Kasumi-1 (cell line): ENCODE results near the gene FOXO3.

Source experiments
- DNase-seq, 2 experiments: peaks; one replicate each; lab custom pipeline; 2025; lab: John Stamatoyannopoulos, UW

Gene FOXO3

DNA sequence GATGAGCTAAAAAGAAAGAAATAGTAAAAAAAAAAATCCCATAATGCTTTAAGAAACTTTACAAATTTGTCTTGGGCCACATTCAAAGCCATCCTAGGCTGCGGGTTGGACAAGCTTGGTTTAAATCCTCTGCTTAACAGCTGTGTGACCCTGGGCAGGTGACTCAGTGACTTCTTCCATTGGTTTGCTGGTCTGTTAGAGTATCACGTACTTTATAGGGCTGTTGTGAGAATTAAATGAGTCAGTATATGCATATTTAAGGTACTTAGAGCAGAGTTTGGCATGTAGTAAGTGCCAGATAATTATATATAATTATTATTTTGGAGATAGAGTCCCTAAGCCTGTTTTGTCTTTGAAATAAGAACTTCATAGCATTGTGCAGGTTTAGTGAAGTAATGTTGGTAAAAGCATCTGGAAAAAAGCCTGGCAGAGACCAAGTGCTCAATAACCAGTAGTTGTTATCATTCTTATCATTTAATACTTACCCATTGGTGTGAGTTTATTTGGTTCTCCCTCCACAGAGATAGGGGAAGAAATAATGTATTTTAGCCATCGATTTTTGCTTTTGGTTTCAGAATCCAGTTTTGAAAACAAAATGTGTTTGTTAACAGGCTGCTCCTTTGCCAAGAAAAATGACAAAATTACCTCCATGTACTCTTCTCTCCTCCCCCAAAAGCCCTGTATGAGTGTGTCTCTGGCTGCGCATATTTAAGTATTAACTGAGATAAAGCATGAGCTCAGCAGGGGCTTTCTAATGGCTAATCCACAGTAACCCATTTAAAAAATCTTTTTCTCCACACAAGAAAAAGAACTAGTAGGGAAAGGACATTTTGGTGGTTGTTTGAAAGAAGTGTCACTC, 67.2 kb downstream of the FOXO3 start:
- no peak for DNase-seq

- peak; percentile 30 to 44 for DNase-seq
These were observed 69.5 kb downstream of the FOXO3 start for GRCh38 chr6:108630050-108630714.

- DNase-seq = no peak
These were observed 71.7 kb downstream of the FOXO3 start for GRCh38 chr6:108632441-108632840.

- no peak for DNase-seq
These were observed 72.7 kb downstream of the FOXO3 start for GRCh38 chr6:108633436-108633835.

- DNase-seq = peak; percentile 49 to 62
These were observed 74.9 kb downstream of the FOXO3 start for GRCh38 chr6:108635505-108636226.

GRCh38 chr6:108637963-108638362, 77.2 kb downstream of the FOXO3 start:
- no peak for DNase-seq

DNA sequence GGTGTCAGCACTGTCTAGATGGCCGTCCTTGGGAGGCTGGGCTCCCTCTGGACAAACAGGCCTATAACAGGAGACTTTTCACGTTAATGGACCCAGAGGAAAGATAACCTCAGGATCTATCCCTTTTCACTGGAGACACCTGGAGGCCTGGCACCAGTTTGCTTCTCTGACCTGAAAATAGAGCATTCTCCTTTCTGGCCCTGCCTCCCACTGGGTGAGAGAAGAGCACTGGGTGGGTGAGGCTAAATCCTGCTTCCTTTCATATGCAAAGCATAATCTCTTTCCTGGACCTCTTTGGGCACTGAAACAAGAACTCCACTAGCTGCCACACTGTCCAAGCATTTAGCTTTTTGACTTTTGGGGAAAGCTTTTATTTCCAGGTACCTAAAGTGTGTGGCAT, 78.3 kb downstream of the FOXO3 start:
- DNase-seq = no peak

DNA sequence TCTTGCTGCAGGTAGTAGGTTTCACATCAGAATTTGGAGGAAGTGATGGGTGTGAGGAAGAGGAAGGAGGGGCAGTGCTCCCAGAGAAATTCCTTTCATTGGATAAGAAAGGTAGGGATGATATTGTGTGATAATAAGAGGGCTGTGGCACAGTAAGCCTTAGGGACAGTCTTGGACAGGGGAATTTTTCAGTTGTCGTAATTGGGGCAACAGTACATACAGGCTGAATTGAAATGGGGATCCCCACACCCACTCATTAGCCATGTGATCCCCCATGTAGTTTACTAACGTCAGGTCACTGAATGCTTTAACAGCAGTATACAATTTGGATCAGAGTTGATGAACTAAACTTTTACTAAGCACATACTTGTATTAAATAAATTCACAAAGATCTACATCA, 79.4 kb downstream of the FOXO3 start:
- DNase-seq = no peak

- DNase-seq = no peak
These were observed 82.5 kb downstream of the FOXO3 start for GRCh38 chr6:108643184-108643583.

GRCh38 chr6:108644252-108644651, 83.5 kb downstream of the FOXO3 start:
- no peak for DNase-seq

DNA sequence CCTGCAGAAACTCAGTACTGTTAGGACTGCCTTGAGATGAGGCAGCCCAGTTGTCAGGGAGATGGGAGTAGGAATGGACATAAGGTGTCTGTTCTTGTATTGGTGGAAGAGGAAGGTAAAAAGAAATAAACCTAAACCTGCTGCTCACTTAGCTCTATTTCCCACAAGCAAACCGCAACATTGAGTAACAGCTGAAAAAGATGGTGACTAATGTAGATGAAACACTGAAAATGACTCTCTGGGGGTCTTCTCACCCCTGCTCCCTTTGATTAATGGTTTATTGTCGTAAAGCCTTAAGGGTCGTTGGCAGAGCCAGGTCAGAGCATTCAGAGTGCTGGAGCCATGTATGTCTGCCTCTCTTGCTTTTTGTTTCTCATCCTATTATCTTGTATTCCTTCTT, 87.5 kb downstream of the FOXO3 start:
- DNase-seq = no peak

GRCh38 chr6:108650325-108650724, 89.6 kb downstream of the FOXO3 start:
- no peak for DNase-seq

GRCh38 chr6:108650781-108651180, 90.1 kb downstream of the FOXO3 start:
- DNase-seq = no peak

DNA sequence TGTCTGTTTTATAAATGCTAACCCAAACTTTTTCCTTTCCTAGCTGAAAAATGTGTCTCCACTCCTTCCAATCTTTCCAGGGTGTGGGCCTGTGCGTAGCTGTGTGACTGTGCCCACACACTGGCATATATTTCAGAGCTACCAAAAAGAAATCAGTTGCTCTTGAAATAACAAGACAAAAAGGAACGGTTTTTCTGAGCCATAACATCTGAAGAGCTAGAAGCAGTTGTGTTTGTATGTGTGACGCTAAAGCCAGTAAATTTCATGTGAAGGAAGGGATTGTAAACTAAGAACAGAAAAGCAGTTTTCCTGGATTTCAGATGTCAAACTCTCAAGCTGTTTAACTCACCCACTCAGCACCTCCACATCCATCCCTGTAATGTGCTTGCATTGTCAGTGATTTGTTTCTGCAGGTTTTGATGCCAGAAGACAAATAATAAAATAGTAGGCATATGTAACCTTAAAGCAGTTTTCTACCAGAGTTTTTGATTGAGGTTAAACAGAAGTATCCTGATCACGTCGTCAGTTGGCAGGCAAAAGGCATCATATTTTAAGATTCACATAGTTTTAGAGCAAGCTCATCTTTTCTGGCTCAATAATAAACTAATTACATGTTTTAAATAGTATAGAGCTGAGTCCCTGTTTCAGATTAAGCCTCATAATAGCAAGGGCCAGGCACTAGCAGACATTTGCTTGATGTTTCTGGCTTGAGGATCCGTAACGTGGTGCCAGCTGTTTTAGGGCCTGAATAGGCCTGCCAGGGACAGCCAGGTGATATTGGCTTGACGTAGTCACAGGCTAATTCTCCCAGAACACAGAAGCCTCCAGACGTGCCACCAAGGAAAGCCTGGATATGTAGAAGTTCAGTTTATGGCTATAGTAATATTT, 90.9 kb downstream of the FOXO3 start:
- no peak for DNase-seq

DNA sequence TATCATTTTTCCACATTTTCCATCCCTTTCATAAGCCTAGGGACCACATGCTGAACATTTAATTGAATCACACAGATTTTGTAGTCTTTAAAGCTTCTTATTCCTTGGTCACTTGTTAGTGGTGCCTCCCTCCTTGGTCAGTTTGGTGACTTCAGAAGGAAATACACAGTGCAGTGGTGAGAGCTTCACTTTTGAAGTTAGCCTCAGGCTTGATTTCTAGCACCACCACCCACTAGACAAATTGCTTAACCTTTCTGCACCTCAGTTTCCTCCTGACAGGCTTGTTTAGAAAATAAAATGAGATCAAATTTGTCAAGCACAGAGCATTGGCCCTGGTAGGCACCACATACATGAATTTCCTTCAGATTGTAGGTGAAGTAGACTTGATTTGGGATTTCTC, 91.7 kb downstream of the FOXO3 start:
- no peak for DNase-seq

DNA sequence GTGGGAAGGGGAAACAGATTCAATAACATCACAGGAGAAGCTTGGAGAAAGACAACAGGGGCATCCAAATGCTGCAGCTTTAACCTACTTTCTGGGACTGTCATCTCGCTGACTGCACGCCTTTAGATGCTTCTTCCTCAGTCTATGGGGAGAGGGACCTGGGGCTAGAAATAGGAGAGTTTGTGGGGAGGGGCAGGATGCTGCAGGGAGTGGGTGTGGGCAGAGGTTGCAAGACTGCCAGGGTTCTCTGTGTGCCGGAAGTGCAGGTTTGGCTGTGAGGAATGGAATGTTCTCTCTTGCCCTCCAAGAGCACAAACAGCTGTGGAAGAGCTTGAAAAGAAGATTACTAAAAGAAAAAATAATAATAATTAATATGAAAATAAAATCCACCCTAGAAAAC, 93.2 kb downstream of the FOXO3 start:
- no peak for DNase-seq

GRCh38 chr6:108654465-108655106, 93.9 kb downstream of the FOXO3 start:
- DNase-seq = no peak

GRCh38 chr6:108655806-108656651, 95.3 kb downstream of the FOXO3 start:
- no peak for DNase-seq

DNA sequence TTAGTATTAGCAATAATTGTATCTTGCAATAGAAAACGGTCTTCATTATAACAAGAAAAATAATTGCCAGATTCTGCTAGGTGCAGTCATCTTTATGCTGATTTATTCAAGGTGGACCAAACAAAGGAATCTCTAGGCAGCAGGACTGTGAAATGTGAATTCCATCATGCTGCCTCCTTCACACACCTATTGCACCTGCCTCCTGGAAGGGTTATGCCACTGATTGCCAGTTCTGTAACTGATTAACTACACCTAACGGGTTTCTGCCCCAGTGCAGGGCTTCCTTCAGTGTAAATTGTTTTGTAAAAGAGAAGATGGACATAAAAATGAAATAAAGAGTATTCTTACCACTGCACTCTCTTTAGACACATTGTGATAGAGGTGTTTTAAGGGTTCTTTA, 96.1 kb downstream of the FOXO3 start:
- DNase-seq = no peak

DNA sequence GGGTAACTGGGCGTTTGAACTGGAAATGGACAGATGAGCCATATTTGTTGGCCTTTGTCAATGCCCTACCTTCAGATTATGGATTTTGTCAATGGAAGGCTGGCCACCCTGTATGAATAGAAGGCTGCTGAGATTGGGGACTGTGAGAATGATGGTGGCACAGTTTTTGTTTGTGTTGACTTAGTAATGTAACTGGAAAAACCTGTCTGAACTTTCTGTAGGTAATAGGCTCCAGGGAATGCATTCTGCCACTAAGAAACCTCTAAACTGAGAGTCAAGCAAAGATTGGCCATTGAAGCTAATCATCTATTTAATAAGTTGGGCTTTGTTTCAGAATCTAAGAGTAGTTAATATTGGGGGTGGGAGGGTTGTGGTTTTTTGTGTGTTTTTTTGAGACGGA, 97.5 kb downstream of the FOXO3 start:
- no peak for DNase-seq
